HCT116 (cell line): ENCODE measurements around the gene FKBP4.

Experiments used
- EGR1 ChIP-seq: IDR thresholded peaks from 2 replicates; pipeline ENCODE4 v1.6.1; 2012; ENCODE audit warnings: low read depth
- EZH2 ChIP-seq: fragments of 200-600 bp; sonication (generic); IDR thresholded peaks from 2 replicates; pipeline ENCODE4 v1.6.1; 2017; ENCODE audit warnings: antibody characterized with exemption, mixed run types
- EZH2phosphoT487 ChIP-seq: fragments of 200-600 bp; IDR thresholded peaks from 2 replicates; pipeline ENCODE4 v1.6.1; 2018; ENCODE audit warnings: antibody characterized with exemption, borderline replicate concordance
- POLR2A ChIP-seq: IDR thresholded peaks from 2 replicates; pipeline ENCODE4 v1.7.0; 2011; ENCODE audit warnings: borderline replicate concordance; ENCODE audit not compliant: insufficient read depth, insufficient read length; ENCODE audit errors: extremely low read depth
- POLR2AphosphoS5 ChIP-seq: IDR thresholded peaks from 2 replicates; pipeline ENCODE4 v1.6.1; 2011; ENCODE audit warnings: mild to moderate bottlenecking, low read depth, low read length, moderate library complexity
- RAD21 ChIP-seq: IDR thresholded peaks from 2 replicates; pipeline ENCODE4 v1.6.1; 2012; ENCODE audit warnings: low read depth, mild to moderate bottlenecking
- SP1 ChIP-seq: IDR thresholded peaks from 2 replicates; pipeline ENCODE4 v1.6.1; 2012; ENCODE audit warnings: low read depth
- SRF ChIP-seq: IDR thresholded peaks from 2 replicates; pipeline ENCODE4 v1.6.1; 2012; ENCODE audit warnings: low read depth
- YY1 ChIP-seq: IDR thresholded peaks from 2 replicates; pipeline ENCODE4 v1.6.1; 2011; ENCODE audit warnings: low read length, low read depth, moderate library complexity, mild to moderate bottlenecking; ENCODE audit not compliant: insufficient replicate concordance; ENCODE audit errors: extremely low read depth
- ZNF274 ChIP-seq: fragments of 200-500 bp; sonication (Bioruptor generic); IDR thresholded peaks from 2 replicates; pipeline ENCODE4 v1.6.1; 2014; ENCODE audit warnings: mild to moderate bottlenecking, low read depth, low read length, inconsistent platforms
- TF ChIP-seq, protein P1 (sequence below), 3 experiments: fragments of 200-600 bp in 1 of 3; sonication (generic) in 1 of 3; IDR thresholded peaks in 2 of 3; conservative IDR thresholded peaks in 1 of 3; 2 replicates each; pipeline ENCODE4 v1.5.1; 2012 to 2017; ENCODE audit warnings: low read depth in 2 of 3, low read length in 2 of 3, antibody characterized with exemption in 1 of 3, borderline replicate concordance in 1 of 3, control low read depth in 1 of 3, mild to moderate bottlenecking in 1 of 3, mixed read lengths in 1 of 3, mixed run types in 1 of 3, moderate library complexity in 1 of 3; ENCODE audit not compliant: insufficient read depth in 1 of 3
- TF ChIP-seq, protein P2 (sequence below): IDR thresholded peaks from 2 replicates; pipeline ENCODE4 v1.6.1; 2012
- TF ChIP-seq, protein P3 (sequence below): IDR thresholded peaks from 2 replicates; pipeline ENCODE4 v1.6.1; 2012

DNA sequence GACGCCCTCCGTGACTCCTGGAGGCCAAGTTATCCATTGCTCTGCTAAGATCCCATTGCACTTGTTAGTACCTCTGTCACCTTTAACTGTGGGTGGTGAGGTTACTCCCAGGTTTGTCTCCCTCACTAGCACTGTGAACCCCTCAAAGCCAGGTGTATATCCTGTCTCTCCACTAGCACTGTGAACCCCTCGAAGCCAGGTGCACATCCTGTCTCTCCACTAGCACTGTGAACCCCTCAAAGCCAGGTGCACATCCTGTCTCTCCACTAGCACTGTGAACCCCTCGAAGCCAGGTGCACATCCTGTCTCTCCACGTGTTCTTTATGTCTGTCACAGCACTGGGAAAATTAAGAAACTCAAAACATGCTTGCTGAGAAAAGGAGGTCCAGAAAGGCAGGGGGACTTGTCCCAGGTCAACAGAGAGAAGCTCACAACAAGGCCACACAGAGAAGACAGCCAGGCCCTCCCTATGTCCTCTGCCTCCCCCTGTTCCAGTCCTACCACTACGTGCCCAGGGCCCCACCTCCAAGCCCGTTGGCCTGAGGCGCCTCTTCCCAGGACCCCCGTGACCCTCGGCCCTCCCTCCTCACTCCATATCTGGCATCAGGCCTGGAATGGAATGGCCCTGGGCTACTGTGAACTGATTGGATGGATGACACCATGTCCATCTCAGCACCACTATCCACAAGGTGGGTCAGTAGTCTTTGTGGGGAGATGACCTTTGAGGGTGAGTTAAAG is 26.4 kb upstream of the FKBP4 start:
- TF ChIP-seq POLR2A, result no peak
- TF ChIP-seq, protein P1, sequence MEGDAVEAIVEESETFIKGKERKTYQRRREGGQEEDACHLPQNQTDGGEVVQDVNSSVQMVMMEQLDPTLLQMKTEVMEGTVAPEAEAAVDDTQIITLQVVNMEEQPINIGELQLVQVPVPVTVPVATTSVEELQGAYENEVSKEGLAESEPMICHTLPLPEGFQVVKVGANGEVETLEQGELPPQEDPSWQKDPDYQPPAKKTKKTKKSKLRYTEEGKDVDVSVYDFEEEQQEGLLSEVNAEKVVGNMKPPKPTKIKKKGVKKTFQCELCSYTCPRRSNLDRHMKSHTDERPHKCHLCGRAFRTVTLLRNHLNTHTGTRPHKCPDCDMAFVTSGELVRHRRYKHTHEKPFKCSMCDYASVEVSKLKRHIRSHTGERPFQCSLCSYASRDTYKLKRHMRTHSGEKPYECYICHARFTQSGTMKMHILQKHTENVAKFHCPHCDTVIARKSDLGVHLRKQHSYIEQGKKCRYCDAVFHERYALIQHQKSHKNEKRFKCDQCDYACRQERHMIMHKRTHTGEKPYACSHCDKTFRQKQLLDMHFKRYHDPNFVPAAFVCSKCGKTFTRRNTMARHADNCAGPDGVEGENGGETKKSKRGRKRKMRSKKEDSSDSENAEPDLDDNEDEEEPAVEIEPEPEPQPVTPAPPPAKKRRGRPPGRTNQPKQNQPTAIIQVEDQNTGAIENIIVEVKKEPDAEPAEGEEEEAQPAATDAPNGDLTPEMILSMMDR (IDR thresholded peaks at IDR 0.05 in 2 of 3, conservative IDR thresholded peaks at IDR 0.05 in 1 of 3; ENCODE audit: borderline replicate concordance in 1 of 3, insufficient read depth in 1 of 3, low read depth in 2 of 3, low read length in 2 of 3), result no peak
- no peak for TF ChIP-seq ZNF274
- no peak for TF ChIP-seq RAD21
- TF ChIP-seq, protein P2, sequence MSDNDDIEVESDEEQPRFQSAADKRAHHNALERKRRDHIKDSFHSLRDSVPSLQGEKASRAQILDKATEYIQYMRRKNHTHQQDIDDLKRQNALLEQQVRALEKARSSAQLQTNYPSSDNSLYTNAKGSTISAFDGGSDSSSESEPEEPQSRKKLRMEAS, result no peak
- TF ChIP-seq EZH2, result no peak
- no peak for TF ChIP-seq POLR2AphosphoS5
- TF ChIP-seq SP1, result no peak
- TF ChIP-seq YY1, result no peak
- TF ChIP-seq SRF, result no peak
- no peak for TF ChIP-seq EGR1
- no peak for TF ChIP-seq EZH2phosphoT487
- TF ChIP-seq, protein P3, sequence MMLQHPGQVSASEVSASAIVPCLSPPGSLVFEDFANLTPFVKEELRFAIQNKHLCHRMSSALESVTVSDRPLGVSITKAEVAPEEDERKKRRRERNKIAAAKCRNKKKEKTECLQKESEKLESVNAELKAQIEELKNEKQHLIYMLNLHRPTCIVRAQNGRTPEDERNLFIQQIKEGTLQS, result no peak
